Aorta (tissue), 5 donors: ENCODE results near the gene SLCO2B1. TPM values are rescaled to one million over a fixed set of nuclear protein-coding genes. Genes with fewer than 3 reads are reported as not detected.
A peak's percentile ranks its signal among the peaks of the same experiment; 100 is the strongest.

Source experiments
- ATAC-seq: fragments of 200-7000 bp; cut with Tn5 transposase; one replicate; pipeline ENCODE4 v1.9.1; 2022; ENCODE audit warnings: moderate library complexity; ENCODE audit not compliant: low FRiP score
- DNase-seq, 2 donors: peaks; one replicate each; pipeline ENCODE4 v3.0.0-alpha.2; 2020
- H3K27ac ChIP-seq, 2 donors: one replicate each; pipeline ENCODE4 v1.5.1; 2013; ENCODE audit warnings: low read length in 2 of 2, mild to moderate bottlenecking in 2 of 2, moderate library complexity in 2 of 2, control low read depth in 1 of 2, inconsistent platforms in 1 of 2, low read depth in 1 of 2
- H3K27me3 ChIP-seq, 2 donors: one replicate each; pipeline ENCODE4 v1.6.1; 2013; ENCODE audit warnings: control low read depth in 1 of 2, low read length in 1 of 2, mild to moderate bottlenecking in 1 of 2, moderate library complexity in 1 of 2; ENCODE audit not compliant: insufficient read depth in 2 of 2, control insufficient read depth in 1 of 2
- H3K36me3 ChIP-seq, 2 donors: one replicate each; pipeline ENCODE4 v1.6.1; 2013; ENCODE audit warnings: control low read depth in 1 of 2, low read length in 1 of 2, mild to moderate bottlenecking in 1 of 2; ENCODE audit not compliant: insufficient read depth in 2 of 2, control insufficient read depth in 1 of 2
- H3K4me1 ChIP-seq, 2 donors: one replicate each; pipeline ENCODE4 v1.6.1; 2013; ENCODE audit warnings: low read length in 2 of 2, control low read depth in 1 of 2, mild to moderate bottlenecking in 1 of 2, moderate library complexity in 1 of 2; ENCODE audit not compliant: insufficient read depth in 2 of 2, control insufficient read depth in 1 of 2
- H3K4me3 ChIP-seq, 2 donors: one replicate each; pipeline ENCODE4 v1.5.1; 2013; ENCODE audit warnings: low read length in 2 of 2, control low read depth in 1 of 2, mild to moderate bottlenecking in 1 of 2
- H3K9me3 ChIP-seq: one replicate; pipeline ENCODE4 v1.6.1; 2013; ENCODE audit warnings: mild to moderate bottlenecking, low read length; ENCODE audit not compliant: control insufficient read depth
- WGBS, 2 donors: extraction: QIAGEN DNeasy Blood & Tissue Kit; methylation state at CpG; one replicate each; pipeline ENCODE4 v1.1.7; 2013; 5-methylcytosine and 5-hydroxymethylcytosine counted together
- intact Hi-C, 2 donors: fragments of 100-400 bp; cut with DNase I; formaldehyde crosslinking; loops; one replicate each; pipeline versions ENCODE4 v1.14.2 to v1.15.0; 2022
- polyA plus RNA-seq, 2 donors: library from polyadenylated mRNA; stranded (reverse); fragments of 200-250 nt; gene quantifications; one replicate each; pipeline ENCODE4 v1.2.3, GENCODE V29; 2013
- total RNA-seq, 2 donors: library from RNA; stranded (reverse); fragmentation: NEBNext Ultra II Directional; extraction: Animal tissue kit (Norgen Biotek cat#: 25700); gene quantifications; one replicate each; pipeline ENCODE4 v1.2.1, GENCODE V29; 2021
- donor health status: healthy with polysubstance abuse.
- donor health status: Bipolar disorder and iron deficiency.
- donor health status: DM: no; HTN: no; CAD: no.
- donor health status: DM: no; HTN: no; CAD: no.
- donor health status: DM: yes; HTN: yes; CAD: no.

The SLCO2B1 gene
- total and polyA plus RNA-seq, 4 donors: 3.3 to 144 (median 48.3) TPM

- DNase-seq (no peak), ATAC-seq (no peak)
- H3K9me3 ChIP-seq: no peaks in the 10 kb centered on the region
- no peaks in the 10 kb centered on the region for H3K36me3 ChIP-seq
- no peaks in the 10 kb centered on the region for H3K4me1 ChIP-seq
- 83 to 86% methylated on average over 13 of the region's 13 CpGs for WGBS, 2 donors
- no peaks in the 10 kb centered on the region for H3K27me3 ChIP-seq
- no peak overlapping the region for H3K27ac ChIP-seq
- no peak overlapping the region for H3K4me3 ChIP-seq
- intact Hi-C loops: no loop called here
Observed at GRCh38 chr11:75155570-75156422, 4.9 kb downstream of the SLCO2B1 start.

- H3K4me3 ChIP-seq: no peak overlapping the region
- no peaks in the 10 kb centered on the region for H3K27me3 ChIP-seq
- H3K27ac ChIP-seq: no peak overlapping the region
- H3K9me3 ChIP-seq: no peaks in the 10 kb centered on the region
- no peaks in the 10 kb centered on the region for H3K4me1 ChIP-seq
- intact Hi-C loops: no loop called here
- H3K36me3 ChIP-seq: no peaks in the 10 kb centered on the region
- DNase-seq (no peak), ATAC-seq (no peak)
Observed at GRCh38 chr11:75158241-75158640, 7.3 kb downstream of the SLCO2B1 start.

- no peak overlapping the region for H3K4me3 ChIP-seq
- DNase-seq: no peak
- no peak for ATAC-seq
Observed at GRCh38 chr11:75158696-75159150, 7.8 kb downstream of the SLCO2B1 start.

GRCh38 chr11:75159151-75159953 is 8.4 kb downstream of the SLCO2B1 start:
- no peaks in the 10 kb centered on the region for H3K4me1 ChIP-seq
- WGBS, 2 donors: 80 to 83% methylated on average over 17 of the region's 17 CpGs
- no peaks in the 10 kb centered on the region for H3K27me3 ChIP-seq
- no peak overlapping the region for H3K27ac ChIP-seq
- no peak overlapping the region for H3K4me3 ChIP-seq
- intact Hi-C loops: no loop called here
- H3K36me3 ChIP-seq: no peaks in the 10 kb centered on the region
- DNase-seq (peak in 1 of 2 donors; percentile 36), ATAC-seq (no peak)
- H3K9me3 ChIP-seq: no peaks in the 10 kb centered on the region

More at GRCh38 chr11:75158696-75159150, 7.8 kb downstream of the SLCO2B1 start:
- Histone ChIP-seq H3K4me1 (no peaks in the 10 kb centered on the region), H3K36me3 (no peaks in the 10 kb centered on the region), H3K27ac (no peak overlapping the region), H3K27me3 (no peaks in the 10 kb centered on the region), H3K9me3 (no peaks in the 10 kb centered on the region)
- 78 to 79% methylated on average over 4 of the region's 4 CpGs for WGBS, 2 donors
- intact Hi-C loops: no loop called here

GRCh38 chr11:75160220-75160757 is 9.4 kb downstream of the SLCO2B1 start:
- no peaks in the 10 kb centered on the region for H3K4me1 ChIP-seq
- no peak overlapping the region for H3K4me3 ChIP-seq
- 63 to 75% methylated on average over 6 of the region's 6 CpGs for WGBS, 2 donors
- no peaks in the 10 kb centered on the region for H3K9me3 ChIP-seq
- intact Hi-C loops: no loop called here
- no peaks in the 10 kb centered on the region for H3K27me3 ChIP-seq
- H3K27ac ChIP-seq: no peak overlapping the region
- ATAC-seq: no peak
- H3K36me3 ChIP-seq: no peaks in the 10 kb centered on the region
- peak in 1 of 2 donors; percentile 29 for DNase-seq

- ATAC-seq (no peak), DNase-seq (no peak)
- WGBS, 2 donors: 93 to 99% methylated on average over 1 of the region's 1 CpG
- H3K36me3 ChIP-seq: no peaks in the 10 kb centered on the region
- intact Hi-C loops: no loop called here
- H3K27me3 ChIP-seq: no peaks in the 10 kb centered on the region
- H3K27ac ChIP-seq: no peak overlapping the region
- no peaks in the 10 kb centered on the region for H3K4me1 ChIP-seq
- no peaks in the 10 kb centered on the region for H3K9me3 ChIP-seq
- no peak overlapping the region for H3K4me3 ChIP-seq
Observed at GRCh38 chr11:75160880-75161279, 10.0 kb downstream of the SLCO2B1 start.

- Histone ChIP-seq H3K9me3 (no peaks in the 10 kb centered on the region), H3K27ac (no peak overlapping the region), H3K4me1 (no peaks in the 10 kb centered on the region), H3K4me3 (no peak overlapping the region), H3K27me3 (no peaks in the 10 kb centered on the region), H3K36me3 (no peaks in the 10 kb centered on the region)
- ATAC-seq: no peak
- intact Hi-C loops: no loop called here
- 72% methylated on average over 5 of the region's 5 CpGs for WGBS, 2 donors
- no peak for DNase-seq
Observed at GRCh38 chr11:75161506-75162095, 10.7 kb downstream of the SLCO2B1 start.

GRCh38 chr11:75162954-75163353 is 12.0 kb downstream of the SLCO2B1 start:
- ATAC-seq: no peak
- H3K9me3 ChIP-seq: no peaks in the 10 kb centered on the region
- H3K27ac ChIP-seq: no peak overlapping the region
- H3K4me3 ChIP-seq: no peak overlapping the region
- H3K27me3 ChIP-seq: no peaks in the 10 kb centered on the region
- no peaks in the 10 kb centered on the region for H3K36me3 ChIP-seq
- DNase-seq: no peak
- no peaks in the 10 kb centered on the region for H3K4me1 ChIP-seq
- intact Hi-C loops: no loop called here
- 76 to 77% methylated on average over 7 of the region's 7 CpGs for WGBS, 2 donors
